HEK293T (cell line): ENCODE data around the gene APC2.

ENCODE experiments used
- CTCF ChIA-PET: fragments of 350-600 bp; formaldehyde crosslinking; extraction: SDS; loops from one replicate; lab custom pipeline; 2021; ENCODE audit warnings: antibody characterized with exemption, inconsistent platforms; lab: Yijun Ruan, JAX
- POLR2A ChIA-PET: fragments of 350-600 bp; formaldehyde crosslinking; extraction: SDS; loops from one replicate; lab custom pipeline; 2020; ENCODE audit warnings: antibody characterized with exemption, inconsistent platforms; lab: Yijun Ruan, JAX
- DNase-seq: peaks from one replicate; pipeline ENCODE4 v3.0.0; 2012; ENCODE audit warnings: mixed read lengths; ENCODE audit errors: extremely low spot score
- ARNT ChIP-seq: fragments of 450-650 bp; IDR thresholded peaks from 2 replicates; pipeline ENCODE4 v1.6.1; 2017; ENCODE audit warnings: mild to moderate bottlenecking
- BHLHE40 ChIP-seq: fragments of 450-650 bp; IDR thresholded peaks from 2 replicates; pipeline ENCODE4 v1.6.1; 2016; ENCODE audit warnings: mild to moderate bottlenecking, moderate library complexity, borderline replicate concordance
- CTBP1 ChIP-seq: fragments of 450-650 bp; IDR thresholded peaks from 2 replicates; pipeline ENCODE4 v1.6.1; 2016; ENCODE audit warnings: borderline replicate concordance
- ELF4 ChIP-seq: fragments of 450-650 bp; IDR thresholded peaks from 2 replicates; pipeline ENCODE4 v1.6.1; 2017; ENCODE audit warnings: antibody characterized with exemption
- FOXA1 ChIP-seq: fragments of 450-650 bp; IDR thresholded peaks from 2 replicates; pipeline ENCODE4 v1.6.1; 2016; ENCODE audit warnings: mild to moderate bottlenecking
- FOXK2 ChIP-seq: fragments of 450-650 bp; IDR thresholded peaks from 2 replicates; pipeline ENCODE4 v1.6.1; 2016; ENCODE audit warnings: mild to moderate bottlenecking
- FOXM1 ChIP-seq: fragments of 450-650 bp; IDR thresholded peaks from 2 replicates; pipeline ENCODE4 v1.6.1; 2017; ENCODE audit warnings: mild to moderate bottlenecking, borderline replicate concordance
- HDGF ChIP-seq: fragments of 450-650 bp; IDR thresholded peaks from 2 replicates; pipeline ENCODE4 v1.6.1; 2017; ENCODE audit warnings: antibody characterized with exemption, borderline replicate concordance
- L3MBTL2 ChIP-seq: fragments of 450-650 bp; conservative IDR thresholded peaks from 2 replicates; pipeline ENCODE4 v1.6.1; 2016; ENCODE audit warnings: mild to moderate bottlenecking
- LEF1 ChIP-seq: fragments of 450-650 bp; IDR thresholded peaks from 2 replicates; pipeline ENCODE4 v1.6.1; 2017; ENCODE audit warnings: mild to moderate bottlenecking, borderline replicate concordance
- NFRKB ChIP-seq: fragments of 450-650 bp; IDR thresholded peaks from 2 replicates; pipeline ENCODE4 v1.6.1; 2016; ENCODE audit warnings: mild to moderate bottlenecking, moderate library complexity
- SP1 ChIP-seq: fragments of 450-650 bp; IDR thresholded peaks from 2 replicates; pipeline ENCODE4 v1.6.1; 2017
- SUZ12 ChIP-seq: fragments of 450-650 bp; IDR thresholded peaks from 2 replicates; pipeline ENCODE4 v1.6.1; 2016; ENCODE audit warnings: mild to moderate bottlenecking
- TARDBP ChIP-seq: fragments of 450-650 bp; IDR thresholded peaks from 2 replicates; pipeline ENCODE4 v1.6.1; 2016
- ZNF384 ChIP-seq: fragments of 450-650 bp; IDR thresholded peaks from 2 replicates; pipeline ENCODE4 v1.6.1; 2016
- TF ChIP-seq, protein P1 (sequence below): fragments of 450-650 bp; IDR thresholded peaks from 2 replicates; pipeline ENCODE4 v1.6.1; 2016

Gene APC2

GRCh38 chr19:1478934-1479707, 29.2 kb downstream of the APC2 start, which contains the start of gene C19orf25:
Gene C19orf25 (minus strand): TSS chr19:1479215. CDS start chr19:1478903, 312 bp downstream.
- DNase-seq, result peak; percentile 95
- TF ChIP-seq NFRKB, result no peak
- no peak for TF ChIP-seq SP1
- peak; percentile 99 for TF ChIP-seq L3MBTL2
- 0 out of 2 replicates have a peak, but pooled peaks have one; percentile 22 for TF ChIP-seq HDGF
- TF ChIP-seq FOXK2, result no peak
- no peak for TF ChIP-seq FOXA1
- TF ChIP-seq ELF4, result peak; percentile 57
- no peak for TF ChIP-seq TARDBP
- TF ChIP-seq, protein P1, sequence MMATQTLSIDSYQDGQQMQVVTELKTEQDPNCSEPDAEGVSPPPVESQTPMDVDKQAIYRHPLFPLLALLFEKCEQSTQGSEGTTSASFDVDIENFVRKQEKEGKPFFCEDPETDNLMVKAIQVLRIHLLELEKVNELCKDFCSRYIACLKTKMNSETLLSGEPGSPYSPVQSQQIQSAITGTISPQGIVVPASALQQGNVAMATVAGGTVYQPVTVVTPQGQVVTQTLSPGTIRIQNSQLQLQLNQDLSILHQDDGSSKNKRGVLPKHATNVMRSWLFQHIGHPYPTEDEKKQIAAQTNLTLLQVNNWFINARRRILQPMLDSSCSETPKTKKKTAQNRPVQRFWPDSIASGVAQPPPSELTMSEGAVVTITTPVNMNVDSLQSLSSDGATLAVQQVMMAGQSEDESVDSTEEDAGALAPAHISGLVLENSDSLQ, result peak; percentile 97
- CTCF ChIA-PET, result no interaction called here
- POLR2A ChIA-PET, result interaction anchor here (1.2 kb wide), 1 partner anchor 8 kb away, joined by 4 read pairs; no protein-coding TSS in a partner anchor

GRCh38 chr19:1481224-1481892, 31.4 kb downstream of the APC2 start:
- ChIA-PET CTCF (no interaction called here), POLR2A (interaction anchor here (0.6 to 1.2 kb wide), 2 partner anchors 10 to 33 kb away, joined by 3 read pairs; partner anchors contain the start of gene REEP6)
- no peak for TF ChIP-seq L3MBTL2
- TF ChIP-seq FOXA1, result no peak
- no peak for TF ChIP-seq FOXM1
- no peak for TF ChIP-seq CTBP1

GRCh38 chr19:1481893-1482360, 32.0 kb downstream of the APC2 start:
- TF ChIP-seq SUZ12 (no peak), FOXM1 (no peak), L3MBTL2 (no peak), FOXA1 (no peak), SP1 (no peak), ELF4 (no peak), LEF1 (no peak), HDGF (no peak), ARNT (no peak), ZNF384 (no peak), BHLHE40 (no peak), NFRKB (no peak), FOXK2 (no peak), CTBP1 (no peak), TARDBP (no peak)
- TF ChIP-seq, protein P1, result no peak
- DNase-seq, result no peak
- CTCF ChIA-PET, result no interaction called here
- POLR2A ChIA-PET, result interaction anchor here (1.2 kb wide), 1 partner anchor 9 kb away, joined by 3 read pairs; the partner anchor contains the start of gene REEP6

More at GRCh38 chr19:1481224-1481892, 31.4 kb downstream of the APC2 start:
- DNase-seq, result no peak

DNA sequence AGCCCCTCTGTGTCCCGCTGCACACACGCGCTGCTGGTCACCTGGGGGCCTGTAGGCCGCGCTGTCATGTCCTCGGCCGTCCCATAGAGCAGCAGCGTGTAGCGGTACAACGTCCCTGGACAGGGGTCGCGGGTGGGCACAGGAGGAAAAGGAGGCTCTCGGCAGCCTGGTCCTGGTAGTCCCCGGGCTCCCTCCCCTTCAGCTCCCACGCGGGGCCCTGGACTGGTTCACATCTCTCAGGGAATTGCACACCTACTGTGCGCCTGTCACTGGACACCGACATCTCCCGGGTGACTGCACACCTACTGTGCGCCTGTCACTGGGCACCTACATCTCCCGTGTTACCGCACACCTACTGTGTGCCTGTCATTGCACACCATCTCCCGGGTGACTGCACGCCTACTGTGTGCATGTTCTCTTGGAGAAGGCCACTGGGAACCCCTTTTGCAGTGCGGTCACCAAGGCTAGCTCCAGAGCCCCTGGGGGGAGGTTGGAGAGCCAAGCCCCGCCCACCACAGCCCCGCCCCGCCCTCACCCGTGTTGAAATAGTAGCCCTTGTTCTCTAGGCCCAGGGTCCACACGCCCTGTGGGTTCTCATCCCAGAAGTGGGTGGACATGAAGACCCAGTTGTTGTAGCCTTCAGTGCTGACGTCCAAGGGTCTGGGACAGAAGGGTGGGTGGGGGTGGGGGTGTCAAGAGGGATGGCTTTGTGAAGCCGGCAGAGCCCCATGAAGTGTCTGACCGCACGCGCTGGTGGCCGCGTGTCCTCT, 32.6 kb downstream of the APC2 start:
- ChIA-PET POLR2A (interaction anchor here (1.2 kb wide), 1 partner anchor 8 kb away, joined by 3 read pairs; the partner anchor contains the start of gene REEP6), CTCF (no interaction called here)
- TF ChIP-seq ZNF384 (no peak), LEF1 (no peak), ELF4 (no peak), SP1 (no peak), CTBP1 (no peak), TARDBP (no peak)
- DNase-seq, result no peak

- POLR2A ChIA-PET, result no interaction called here
Observed at GRCh38 chr19:1483131-1483978, 33.4 kb downstream of the APC2 start.

More at GRCh38 chr19:1483131-1483978, 33.4 kb downstream of the APC2 start:
- TF ChIP-seq LEF1, result no peak
- TF ChIP-seq BHLHE40, result no peak
- no peak for TF ChIP-seq TARDBP
- TF ChIP-seq SP1, result no peak
- no peak for TF ChIP-seq ELF4
- no peak for TF ChIP-seq HDGF
- TF ChIP-seq ZNF384, result no peak
- no peak for TF ChIP-seq SUZ12
- TF ChIP-seq ARNT, result no peak
- no peak for TF ChIP-seq FOXA1
- no peak for TF ChIP-seq CTBP1
- TF ChIP-seq FOXM1, result no peak
- no peak for TF ChIP-seq NFRKB
- TF ChIP-seq, protein P1, result no peak
- CTCF ChIA-PET, result no interaction called here
- no peak for DNase-seq
